ENCODE results near the gene EPYC.

DNA sequence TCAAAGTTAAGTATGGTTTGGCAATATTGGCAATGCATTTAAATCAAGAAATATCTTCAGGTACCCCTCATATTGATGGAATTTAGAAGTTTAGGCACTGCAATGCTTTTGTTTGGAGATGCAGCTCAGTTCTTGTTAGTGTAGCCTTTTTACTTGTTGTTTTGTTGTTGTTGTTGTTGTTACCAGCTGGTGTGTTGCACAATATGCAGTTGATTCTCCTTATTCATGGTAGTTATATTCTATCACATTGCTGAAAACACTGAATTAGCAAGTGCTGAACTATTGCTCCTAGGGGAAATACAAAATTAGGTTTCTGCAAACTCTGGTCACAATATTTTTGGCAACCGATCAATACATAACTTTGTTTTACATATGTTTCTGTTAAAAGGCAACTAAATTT is 84.5 kb downstream of the EPYC start:
- no peak for TF ChIP-seq ELF3 (CRISPR knock-in tag; IDR thresholded peaks at IDR 0.05)
- TF ChIP-seq, protein P1, sequence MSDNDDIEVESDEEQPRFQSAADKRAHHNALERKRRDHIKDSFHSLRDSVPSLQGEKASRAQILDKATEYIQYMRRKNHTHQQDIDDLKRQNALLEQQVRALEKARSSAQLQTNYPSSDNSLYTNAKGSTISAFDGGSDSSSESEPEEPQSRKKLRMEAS (IDR thresholded peaks at IDR 0.05): no peak
- TF ChIP-seq MED13 (CRISPR knock-in tag; IDR thresholded peaks at IDR 0.05): no peak
- TF ChIP-seq JUND (CRISPR knock-in tag; IDR thresholded peaks at IDR 0.05): no peak
- TF ChIP-seq ZKSCAN1 (IDR thresholded peaks at IDR 0.05; ENCODE audit: low read length): no peak
- TF ChIP-seq, protein P2, sequence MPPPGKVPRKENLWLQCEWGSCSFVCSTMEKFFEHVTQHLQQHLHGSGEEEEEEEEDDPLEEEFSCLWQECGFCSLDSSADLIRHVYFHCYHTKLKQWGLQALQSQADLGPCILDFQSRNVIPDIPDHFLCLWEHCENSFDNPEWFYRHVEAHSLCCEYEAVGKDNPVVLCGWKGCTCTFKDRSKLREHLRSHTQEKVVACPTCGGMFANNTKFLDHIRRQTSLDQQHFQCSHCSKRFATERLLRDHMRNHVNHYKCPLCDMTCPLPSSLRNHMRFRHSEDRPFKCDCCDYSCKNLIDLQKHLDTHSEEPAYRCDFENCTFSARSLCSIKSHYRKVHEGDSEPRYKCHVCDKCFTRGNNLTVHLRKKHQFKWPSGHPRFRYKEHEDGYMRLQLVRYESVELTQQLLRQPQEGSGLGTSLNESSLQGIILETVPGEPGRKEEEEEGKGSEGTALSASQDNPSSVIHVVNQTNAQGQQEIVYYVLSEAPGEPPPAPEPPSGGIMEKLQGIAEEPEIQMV (CRISPR knock-in tag; IDR thresholded peaks at IDR 0.05; ENCODE audit: low read depth): no peak
- no peak for TF ChIP-seq ZNF766 (CRISPR knock-in tag; IDR thresholded peaks at IDR 0.05; ENCODE audit: borderline replicate concordance)
- no peak for TF ChIP-seq ZNF660 (CRISPR knock-in tag; IDR thresholded peaks at IDR 0.05; ENCODE audit: borderline replicate concordance, low read depth)
- no peak for TF ChIP-seq KLF16 (CRISPR knock-in tag; IDR thresholded peaks at IDR 0.05)
- no peak for TF ChIP-seq NR3C1 (CRISPR knock-in tag; IDR thresholded peaks at IDR 0.05)
- TF ChIP-seq TAF15 (IDR thresholded peaks at IDR 0.05; ENCODE audit: low read depth, low read length, poor library complexity, severe bottlenecking): no peak
- TF ChIP-seq FOXM1 (CRISPR knock-in tag; IDR thresholded peaks at IDR 0.05): no peak
